ENCODE data around the gene ADD1.

DNA sequence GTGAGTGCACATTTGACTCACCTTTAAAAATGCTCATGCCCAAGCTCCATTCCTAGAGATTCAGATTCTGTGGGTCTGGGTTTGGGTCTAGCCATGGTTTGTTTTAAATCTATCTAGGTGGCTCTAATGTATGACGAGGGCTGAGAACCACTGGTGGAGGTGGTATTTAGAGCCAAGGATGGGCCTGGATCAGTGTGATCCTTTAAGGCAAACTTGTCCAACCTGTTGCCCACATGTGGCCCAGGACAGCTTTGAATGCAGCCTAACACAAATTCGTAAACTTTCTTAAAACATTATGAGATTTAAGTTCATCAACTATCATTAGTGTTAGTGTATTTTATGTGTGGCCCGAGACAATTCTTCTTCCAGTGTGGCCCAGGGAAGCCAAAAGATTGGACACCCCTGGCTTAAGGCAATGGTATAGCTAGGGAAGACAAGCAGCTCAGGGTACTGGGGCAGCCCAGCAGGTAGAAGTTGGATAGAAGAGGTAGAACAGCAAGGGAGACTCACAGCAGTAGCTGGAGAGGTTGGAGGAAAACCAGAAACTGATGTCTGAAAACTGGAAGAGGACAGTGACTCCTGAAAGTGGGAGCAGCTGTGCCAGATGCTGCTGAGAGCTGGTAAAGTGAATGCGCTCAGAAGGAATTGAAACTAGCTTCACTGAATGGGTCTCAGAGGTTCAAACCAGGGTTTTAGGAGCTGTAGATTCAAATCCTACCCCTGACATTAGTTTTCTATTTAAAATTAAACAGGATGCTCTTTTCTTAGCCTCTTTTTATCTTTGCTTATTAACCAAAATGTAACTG lies 18.2 kb downstream of the ADD1 start:
- TF ChIP-seq CTCF (IDR thresholded peaks at IDR 0.05) (no peak), ZFX (IDR thresholded peaks at IDR 0.05; ENCODE audit: borderline replicate concordance) (no peak)
